NCI-H1930 (cell line): ENCODE results near the gene GULP1.
"Not testable (repeated sequence)": the region's sequence is repeated elsewhere in the genome, so short reads cannot be mapped to it uniquely, and the experiment has no call there.

ENCODE experiments used
- DNase-seq, 2 experiments: peaks; one replicate each; lab custom pipeline; 2025; lab: John Stamatoyannopoulos, UW

Gene GULP1

GRCh38 chr2:188551671-188552070 lies 260.0 kb downstream of the GULP1 start:
- DNase-seq, result no peak

GRCh38 chr2:188557081-188557480 lies 265.4 kb downstream of the GULP1 start:
- no peak for DNase-seq

- not testable (repeated sequence) for DNase-seq
These were observed 267.8 kb downstream of the GULP1 start for GRCh38 chr2:188559455-188559854.

- DNase-seq, result no peak
These were observed 269.9 kb downstream of the GULP1 start for GRCh38 chr2:188561473-188561979.

GRCh38 chr2:188569431-188570165 lies 277.9 kb downstream of the GULP1 start:
- no peak for DNase-seq

- DNase-seq, result no peak
These were observed 278.7 kb downstream of the GULP1 start for GRCh38 chr2:188570370-188570769.

GRCh38 chr2:188571543-188572303 lies 280.0 kb downstream of the GULP1 start:
- no peak for DNase-seq

- no peak for DNase-seq
These were observed 280.9 kb downstream of the GULP1 start for GRCh38 chr2:188572592-188572991.

GRCh38 chr2:188573453-188573852 lies 281.8 kb downstream of the GULP1 start:
- DNase-seq, result no peak

GRCh38 chr2:188576006-188576405 lies 284.3 kb downstream of the GULP1 start:
- no peak for DNase-seq

- no peak for DNase-seq
These were observed 285.0 kb downstream of the GULP1 start for GRCh38 chr2:188576651-188577050.

- DNase-seq, result no peak
These were observed 285.6 kb downstream of the GULP1 start for GRCh38 chr2:188577231-188577630.

- no peak for DNase-seq
These were observed 289.1 kb downstream of the GULP1 start for GRCh38 chr2:188580738-188581137.

GRCh38 chr2:188582211-188582610 lies 290.5 kb downstream of the GULP1 start:
- no peak for DNase-seq

- DNase-seq, result no peak
These were observed 296.6 kb downstream of the GULP1 start for GRCh38 chr2:188588235-188588634.

GRCh38 chr2:188596054-188596453 lies 304.4 kb downstream of the GULP1 start:
- DNase-seq, result no peak

GRCh38 chr2:188598551-188598950 lies 306.9 kb downstream of the GULP1 start:
- DNase-seq, result no peak

- DNase-seq, result no peak
These were observed 307.5 kb downstream of the GULP1 start for GRCh38 chr2:188599140-188599539.

GRCh38 chr2:188600536-188601210 lies 309.0 kb downstream of the GULP1 start:
- DNase-seq, result no peak

GRCh38 chr2:188601391-188601790 lies 309.7 kb downstream of the GULP1 start:
- DNase-seq, result no peak

GRCh38 chr2:188601927-188602326 lies 310.3 kb downstream of the GULP1 start:
- no peak for DNase-seq

GRCh38 chr2:188604579-188604978 lies 312.9 kb downstream of the GULP1 start:
- DNase-seq, result no peak
